Left ventricle myocardium inferior (tissue), 1 donor: ENCODE data around the gene SERPINB1. TPM values are rescaled to one million over a fixed set of nuclear protein-coding genes. Genes with fewer than 3 reads are reported as not detected.

Source experiments
- DNase-seq: peaks from one replicate; pipeline ENCODE4 v3.0.0-alpha.2; 2020
- H3K27ac ChIP-seq: fragments of 200-600 bp; replicated peaks from 2 replicates; pipeline ENCODE4 v1.8.0; 2021
- H3K27me3 ChIP-seq: fragments of 200-600 bp; 2 replicates; pipeline ENCODE4 v1.8.0; 2021; ENCODE audit warnings: low read depth
- H3K36me3 ChIP-seq: fragments of 200-600 bp; 2 replicates; pipeline ENCODE4 v1.8.0; 2021
- H3K4me1 ChIP-seq: fragments of 200-600 bp; 2 replicates; pipeline ENCODE4 v1.8.0; 2021
- H3K4me3 ChIP-seq: fragments of 200-600 bp; 2 replicates; pipeline ENCODE4 v1.8.0; 2021; ENCODE audit warnings: mild to moderate bottlenecking, moderate library complexity
- H3K9me3 ChIP-seq: fragments of 200-600 bp; replicated peaks from 2 replicates; pipeline ENCODE4 v1.8.0; 2021
- intact Hi-C: fragments of 100-400 bp; cut with micrococcal nuclease; formaldehyde crosslinking; loops from one replicate; pipeline ENCODE4 v1.11.0; 2022
- total RNA-seq: library from RNA; stranded (reverse); fragmentation: NEBNext Ultra II Directional; extraction: Animal tissue kit (Norgen Biotek cat#: 25700); gene quantifications from one replicate; pipeline ENCODE4 v1.2.1, GENCODE V29; 2021
- TF ChIP-seq, protein P1 (sequence below): fragments of 200-600 bp; IDR thresholded peaks from 2 replicates; pipeline ENCODE4 v1.8.0; 2021; ENCODE audit warnings: antibody characterized with exemption, mild to moderate bottlenecking, borderline replicate concordance
- donor health status: DM: no; HTN: yes; CAD: no; lungs with severe emphysema.

Gene SERPINB1
- total RNA-seq, 1 donor from 2014 or later = 23.4 TPM

DNA sequence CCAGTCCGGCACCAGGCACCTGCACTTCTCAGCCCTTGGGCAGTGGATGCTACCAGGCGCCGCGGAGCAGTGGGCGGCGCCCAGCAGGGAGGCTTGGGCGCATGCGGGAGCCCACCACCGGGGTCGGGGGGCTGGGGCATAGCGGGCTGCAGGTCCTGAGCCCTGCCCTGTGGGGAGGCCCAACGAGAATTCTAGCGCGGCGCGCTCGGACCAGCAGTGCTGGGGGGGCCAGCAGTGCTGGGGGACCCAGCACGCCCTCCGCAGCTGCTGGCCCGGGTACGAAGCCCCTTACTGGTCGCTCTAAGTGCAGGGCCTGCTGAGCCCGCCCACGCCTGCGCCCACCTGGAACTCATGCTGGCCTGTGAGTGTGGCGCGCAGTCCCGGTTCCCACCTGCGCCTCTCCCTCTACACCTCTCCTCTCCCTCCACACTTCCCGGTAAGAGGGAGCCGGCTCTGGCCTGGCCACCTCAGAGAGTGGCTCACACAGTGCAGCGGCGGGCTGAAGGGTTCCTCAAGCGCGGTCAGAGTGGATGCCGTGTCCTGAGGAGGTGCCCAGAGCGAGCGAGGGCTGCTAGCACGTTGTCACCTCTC is 28.5 kb upstream of the SERPINB1 start:
- intact Hi-C loops = no loop called here
- no peak for DNase-seq

DNA sequence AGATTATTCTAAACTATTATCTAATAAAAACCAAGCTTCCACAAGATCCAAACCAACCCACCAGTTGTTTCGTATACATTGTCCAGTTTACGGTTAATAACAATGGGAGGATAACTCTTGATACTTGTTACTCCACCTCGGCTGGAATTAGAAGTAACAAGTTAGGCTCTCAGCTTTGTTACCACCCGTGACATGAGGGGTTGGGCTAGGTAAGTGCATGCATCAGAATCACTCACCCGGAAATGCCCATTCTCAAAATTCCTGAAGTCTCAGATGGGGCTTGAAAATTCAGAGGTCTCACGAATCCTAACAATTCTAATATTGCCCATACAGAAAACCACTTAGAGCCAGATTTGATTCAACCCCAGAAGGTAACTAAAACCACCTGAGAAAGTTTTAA is 27.0 kb upstream of the SERPINB1 start:
- TF ChIP-seq, protein P1, sequence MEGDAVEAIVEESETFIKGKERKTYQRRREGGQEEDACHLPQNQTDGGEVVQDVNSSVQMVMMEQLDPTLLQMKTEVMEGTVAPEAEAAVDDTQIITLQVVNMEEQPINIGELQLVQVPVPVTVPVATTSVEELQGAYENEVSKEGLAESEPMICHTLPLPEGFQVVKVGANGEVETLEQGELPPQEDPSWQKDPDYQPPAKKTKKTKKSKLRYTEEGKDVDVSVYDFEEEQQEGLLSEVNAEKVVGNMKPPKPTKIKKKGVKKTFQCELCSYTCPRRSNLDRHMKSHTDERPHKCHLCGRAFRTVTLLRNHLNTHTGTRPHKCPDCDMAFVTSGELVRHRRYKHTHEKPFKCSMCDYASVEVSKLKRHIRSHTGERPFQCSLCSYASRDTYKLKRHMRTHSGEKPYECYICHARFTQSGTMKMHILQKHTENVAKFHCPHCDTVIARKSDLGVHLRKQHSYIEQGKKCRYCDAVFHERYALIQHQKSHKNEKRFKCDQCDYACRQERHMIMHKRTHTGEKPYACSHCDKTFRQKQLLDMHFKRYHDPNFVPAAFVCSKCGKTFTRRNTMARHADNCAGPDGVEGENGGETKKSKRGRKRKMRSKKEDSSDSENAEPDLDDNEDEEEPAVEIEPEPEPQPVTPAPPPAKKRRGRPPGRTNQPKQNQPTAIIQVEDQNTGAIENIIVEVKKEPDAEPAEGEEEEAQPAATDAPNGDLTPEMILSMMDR = no peak
- Histone ChIP-seq H3K4me1 (peaks cover 13% of the 10 kb centered on the region), H3K9me3 (no peaks in the 10 kb centered on the region), H3K36me3 (no peaks in the 10 kb centered on the region), H3K27ac (no peak overlapping the region), H3K4me3 (no peak overlapping the region), H3K27me3 (no peaks in the 10 kb centered on the region)
- intact Hi-C loops = no loop called here
- DNase-seq = no peak

More for the DNA sequence above, 28.5 kb upstream of the SERPINB1 start:
- no peaks in the 10 kb centered on the region for H3K27me3 ChIP-seq
- H3K4me1 ChIP-seq = peaks cover 18% of the 10 kb centered on the region
- H3K4me3 ChIP-seq = no peak overlapping the region
- no peaks in the 10 kb centered on the region for H3K36me3 ChIP-seq
- TF ChIP-seq, protein P1 = no peak
- no peaks in the 10 kb centered on the region for H3K9me3 ChIP-seq
- H3K27ac ChIP-seq = no peak overlapping the region

- no peak overlapping the region for H3K27ac ChIP-seq
- peaks cover 9% of the 10 kb centered on the region for H3K4me1 ChIP-seq
- no peak overlapping the region for H3K4me3 ChIP-seq
- TF ChIP-seq, protein P1 = no peak
- no peak for DNase-seq
- intact Hi-C loops = no loop called here
- H3K9me3 ChIP-seq = no peaks in the 10 kb centered on the region
- no peaks in the 10 kb centered on the region for H3K36me3 ChIP-seq
- no peaks in the 10 kb centered on the region for H3K27me3 ChIP-seq
Measured at GRCh38 chr6:2866171-2866846, 24.6 kb upstream of the SERPINB1 start.

- H3K9me3 ChIP-seq = no peaks in the 10 kb centered on the region
- no peak overlapping the region for H3K27ac ChIP-seq
- TF ChIP-seq, protein P1 = no peak
- DNase-seq = no peak
- H3K4me3 ChIP-seq = no peak overlapping the region
- no peaks in the 10 kb centered on the region for H3K36me3 ChIP-seq
- no peaks in the 10 kb centered on the region for H3K27me3 ChIP-seq
- intact Hi-C loops = no loop called here
- H3K4me1 ChIP-seq = peaks cover 9% of the 10 kb centered on the region
Measured at GRCh38 chr6:2865694-2866151, 24.1 kb upstream of the SERPINB1 start.

DNA sequence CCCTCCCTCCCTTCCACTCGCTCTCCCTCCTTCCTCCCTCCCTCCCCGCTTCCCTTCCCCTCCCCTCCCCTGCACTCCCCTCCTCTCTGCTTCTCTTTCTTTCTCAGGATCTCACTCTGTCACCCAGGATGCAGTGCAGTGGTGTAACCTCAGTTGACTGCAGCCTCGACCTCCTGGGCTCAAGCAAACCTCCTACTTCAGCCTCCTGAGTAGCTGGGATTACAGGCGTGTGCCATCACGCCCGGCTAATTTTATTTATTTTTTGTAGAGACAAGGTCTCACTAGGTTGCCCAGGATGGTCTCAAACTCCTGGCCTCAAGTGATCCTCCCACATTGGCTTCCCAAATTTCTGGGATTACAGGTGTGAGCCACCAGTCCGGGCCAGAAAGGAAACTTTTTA is 23.6 kb upstream of the SERPINB1 start:
- no peak overlapping the region for H3K27ac ChIP-seq
- no peak for DNase-seq
- TF ChIP-seq, protein P1 = no peak
- no peak overlapping the region for H3K4me3 ChIP-seq
- H3K9me3 ChIP-seq = no peaks in the 10 kb centered on the region
- no peaks in the 10 kb centered on the region for H3K36me3 ChIP-seq
- intact Hi-C loops = no loop called here
- H3K4me1 ChIP-seq = peaks cover 9% of the 10 kb centered on the region
- H3K27me3 ChIP-seq = no peaks in the 10 kb centered on the region
